GM18517 (cell line): ENCODE data around the gene ABHD8.

Experiments used
- ATAC-seq: cut with Tn5 transposase; IDR thresholded peaks from one replicate; pipeline ENCODE4 v1.9.1; 2021; ENCODE audit warnings: mild to moderate bottlenecking, moderate library complexity; ENCODE audit not compliant: unreplicated experiment

Gene ABHD8

DNA sequence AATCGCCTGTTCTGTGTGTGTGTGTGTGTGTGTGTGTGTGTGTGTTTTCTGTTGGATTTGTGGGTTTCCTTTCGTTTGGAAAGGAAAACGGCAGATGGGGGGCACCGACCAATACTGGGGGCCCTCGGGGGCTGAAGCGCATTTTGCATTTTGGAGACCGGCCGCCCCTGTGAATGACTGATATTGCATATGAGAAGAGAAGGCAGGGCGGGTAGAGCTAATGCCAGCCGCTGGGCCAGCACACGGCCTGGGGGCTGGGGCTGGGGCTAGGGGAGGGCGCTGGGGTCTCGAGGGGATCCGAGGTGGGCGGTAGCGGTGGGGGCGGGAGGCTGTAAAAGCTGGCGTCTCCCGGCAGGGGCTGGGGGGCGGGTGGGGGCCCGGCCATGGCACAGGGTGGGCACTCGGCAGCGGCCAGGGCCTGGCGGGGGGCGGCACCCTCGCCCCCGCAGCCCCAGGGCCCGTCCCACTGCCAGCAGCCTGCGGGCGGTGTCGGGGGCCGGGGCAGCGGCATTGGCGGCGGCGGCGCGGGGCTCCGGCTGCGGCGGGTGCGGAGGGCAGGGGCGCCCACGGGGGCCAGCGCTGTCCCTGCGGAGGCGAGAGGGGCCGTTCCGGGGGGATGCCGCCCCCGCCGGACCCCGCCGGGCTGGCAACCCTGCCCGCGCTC lies 20.2 kb upstream of the ABHD8 start:
- ATAC-seq: no peak

DNA sequence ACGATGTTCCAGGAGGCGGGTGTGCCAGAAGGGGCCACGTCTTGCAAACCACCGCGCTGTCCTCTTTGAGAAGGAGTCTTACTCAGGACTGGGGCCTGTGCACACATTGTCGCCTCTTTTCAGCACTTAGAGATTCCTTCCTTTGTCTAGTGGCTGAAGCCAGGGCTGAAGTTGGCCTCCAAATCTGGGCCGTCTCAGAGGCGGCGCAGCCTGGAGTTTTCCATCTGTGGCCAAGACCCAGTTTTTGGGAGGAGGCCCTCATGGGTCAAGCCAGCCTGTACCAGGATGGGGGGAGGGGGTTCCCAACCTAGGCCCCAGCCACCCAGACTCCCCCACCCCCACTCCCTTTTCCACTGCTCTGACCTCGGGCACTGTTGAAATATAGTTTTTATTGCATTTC lies 19.6 kb upstream of the ABHD8 start:
- ATAC-seq: no peak

DNA sequence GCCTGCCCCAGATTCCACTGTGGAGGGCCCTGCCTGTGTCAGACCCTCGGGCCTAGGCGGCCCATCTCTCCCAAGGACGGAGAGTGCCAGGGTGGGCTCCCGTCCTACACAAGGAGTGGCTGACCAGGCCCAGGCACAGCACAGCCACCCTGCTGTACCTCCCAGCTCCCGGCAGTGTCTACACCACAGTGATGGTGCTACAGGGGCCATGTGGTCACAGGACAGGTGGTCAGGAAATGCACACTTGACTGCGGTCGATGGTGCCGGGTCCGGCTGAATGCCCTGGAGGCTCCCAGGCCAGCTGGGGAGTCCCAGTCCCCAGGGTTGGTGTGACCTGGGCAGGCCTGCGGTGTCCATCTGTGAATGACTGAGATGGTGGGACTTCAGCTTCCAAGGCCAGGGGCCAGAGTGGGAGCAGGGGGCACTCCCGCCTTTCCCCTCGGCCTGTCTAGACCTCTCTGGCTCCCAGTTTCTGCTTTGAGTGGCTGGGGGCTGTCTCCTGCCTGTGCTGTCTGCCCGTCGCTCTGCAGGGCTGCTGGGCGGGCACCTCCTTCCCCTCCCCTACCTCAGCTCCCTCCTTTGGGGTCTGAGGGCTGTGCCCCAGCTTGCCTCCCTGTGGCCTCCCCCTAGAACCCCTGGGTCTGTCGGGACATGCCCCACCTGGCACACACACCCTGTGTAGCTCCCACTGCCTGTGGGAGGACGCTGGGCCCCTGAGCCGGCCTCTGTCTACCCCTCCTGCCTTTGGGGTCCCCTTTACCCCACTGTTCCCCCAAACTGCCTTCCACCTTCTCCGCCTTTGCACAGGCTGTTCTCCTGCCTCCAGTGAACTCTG lies 18.6 kb upstream of the ABHD8 start:
- ATAC-seq: no peak

GRCh38 chr19:17320435-17320834 lies 17.2 kb upstream of the ABHD8 start:
- ATAC-seq: no peak

DNA sequence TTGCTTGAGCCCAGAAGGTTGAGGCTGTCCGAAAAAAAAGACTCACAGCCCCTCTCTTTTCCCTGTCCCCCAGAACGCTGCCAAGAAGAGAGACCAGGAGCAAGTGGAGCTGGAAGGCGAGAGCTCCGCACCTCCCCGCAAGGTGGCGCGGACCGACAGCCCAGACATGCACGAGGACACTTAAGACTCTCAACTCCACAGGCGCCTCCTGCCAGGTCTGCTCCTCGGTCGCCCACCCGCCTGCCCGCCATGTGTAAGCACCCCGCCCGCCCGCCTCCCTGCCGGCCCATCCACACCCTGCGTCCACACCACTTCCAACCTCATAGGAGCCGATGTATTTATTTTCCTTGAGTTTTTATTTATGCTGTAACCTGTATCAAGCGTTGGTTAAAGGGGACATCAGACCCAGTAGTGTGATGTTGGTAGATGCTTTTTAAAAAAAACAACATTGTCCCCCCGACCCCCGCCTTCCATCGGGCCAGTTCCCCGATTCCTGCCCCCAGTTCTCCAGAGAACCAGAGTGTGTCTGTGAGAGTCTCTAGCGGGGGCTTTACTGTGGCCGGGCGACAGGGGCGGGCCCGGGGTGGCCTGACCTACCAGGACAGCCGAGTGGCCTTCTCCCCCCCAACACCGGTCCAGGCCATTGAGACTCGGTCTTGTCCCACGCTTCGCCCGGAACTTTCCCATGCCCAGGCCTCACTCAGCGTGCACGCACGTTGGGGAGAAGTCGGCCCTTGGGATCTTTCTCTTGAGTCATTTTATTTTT lies 16.4 kb upstream of the ABHD8 start:
- no peak for ATAC-seq

GRCh38 chr19:17318966-17319365 lies 15.7 kb upstream of the ABHD8 start:
- no peak for ATAC-seq

DNA sequence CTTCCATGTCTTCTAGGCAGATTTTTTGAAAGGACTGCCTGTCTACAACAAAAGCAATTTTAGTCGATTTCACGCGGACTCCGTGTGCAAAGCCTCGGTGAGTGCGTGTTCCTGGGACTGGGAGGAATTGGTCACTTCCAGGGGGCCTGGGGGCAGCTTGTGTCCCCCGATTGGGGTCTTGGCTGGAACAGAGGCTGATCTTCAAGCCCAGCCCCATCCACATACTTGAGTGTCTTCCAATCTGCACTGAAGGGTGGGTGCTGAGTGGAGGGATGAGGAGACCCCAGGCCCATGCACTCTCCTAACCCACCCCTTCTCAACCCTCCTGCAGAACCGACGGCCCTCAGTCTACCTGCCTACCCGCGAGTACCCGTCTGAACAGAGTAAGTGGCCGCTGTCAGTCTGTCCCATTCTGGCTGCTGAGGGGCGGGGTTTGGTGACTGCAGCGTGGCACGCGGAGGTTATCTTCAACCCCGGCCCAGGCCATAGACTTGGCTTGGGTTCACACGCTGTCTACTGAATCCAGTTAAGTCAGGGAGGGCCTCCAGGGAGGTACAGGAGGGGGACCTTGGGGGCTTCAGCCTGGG lies 10.9 kb upstream of the ABHD8 start:
- ATAC-seq: no peak

DNA sequence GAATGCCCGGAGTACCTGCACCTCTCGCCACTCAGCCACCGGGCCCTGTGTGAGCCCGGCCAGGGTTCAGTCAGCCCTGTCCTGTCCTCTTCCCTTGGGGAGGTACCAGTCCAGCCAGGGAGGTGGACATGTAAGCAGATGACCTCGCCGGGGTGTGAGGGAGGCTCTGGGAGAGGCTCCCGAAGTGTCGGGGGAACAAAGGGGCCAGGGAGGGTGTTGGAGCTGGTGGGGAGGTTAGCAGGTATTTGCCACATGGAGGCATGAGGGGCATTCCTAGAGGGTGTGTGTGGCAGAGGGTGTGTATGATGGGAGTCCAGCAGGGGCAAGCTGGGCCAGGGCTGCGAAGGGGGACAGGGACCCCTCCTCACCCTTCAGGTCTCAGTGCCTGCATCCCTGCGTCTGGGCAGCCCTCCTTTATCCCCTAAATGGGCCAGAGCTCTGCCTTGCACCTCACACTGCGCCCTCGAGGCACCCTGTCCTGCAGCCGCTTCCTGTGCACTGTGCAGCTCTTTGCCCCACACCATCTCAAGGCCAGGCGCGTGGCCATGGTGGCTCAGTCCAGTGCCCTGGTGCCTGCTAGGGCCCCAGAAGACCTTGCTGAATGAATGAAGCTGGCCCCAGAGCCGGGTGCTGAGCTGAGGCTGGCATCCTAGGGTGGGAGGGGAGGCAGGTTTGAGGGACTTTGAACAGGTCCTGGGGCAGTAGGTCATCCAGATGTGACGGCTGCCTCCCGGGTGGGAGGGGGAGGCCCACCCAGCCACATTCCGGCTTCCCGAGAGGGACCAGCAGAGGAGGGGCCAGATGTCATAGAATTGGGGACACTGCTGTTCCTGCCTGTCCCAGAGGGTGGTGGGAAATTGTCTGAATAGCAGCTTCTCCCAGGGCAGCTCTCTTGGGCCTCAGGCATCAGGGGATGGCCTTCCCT lies 9.2 kb upstream of the ABHD8 start:
- no peak for ATAC-seq

DNA sequence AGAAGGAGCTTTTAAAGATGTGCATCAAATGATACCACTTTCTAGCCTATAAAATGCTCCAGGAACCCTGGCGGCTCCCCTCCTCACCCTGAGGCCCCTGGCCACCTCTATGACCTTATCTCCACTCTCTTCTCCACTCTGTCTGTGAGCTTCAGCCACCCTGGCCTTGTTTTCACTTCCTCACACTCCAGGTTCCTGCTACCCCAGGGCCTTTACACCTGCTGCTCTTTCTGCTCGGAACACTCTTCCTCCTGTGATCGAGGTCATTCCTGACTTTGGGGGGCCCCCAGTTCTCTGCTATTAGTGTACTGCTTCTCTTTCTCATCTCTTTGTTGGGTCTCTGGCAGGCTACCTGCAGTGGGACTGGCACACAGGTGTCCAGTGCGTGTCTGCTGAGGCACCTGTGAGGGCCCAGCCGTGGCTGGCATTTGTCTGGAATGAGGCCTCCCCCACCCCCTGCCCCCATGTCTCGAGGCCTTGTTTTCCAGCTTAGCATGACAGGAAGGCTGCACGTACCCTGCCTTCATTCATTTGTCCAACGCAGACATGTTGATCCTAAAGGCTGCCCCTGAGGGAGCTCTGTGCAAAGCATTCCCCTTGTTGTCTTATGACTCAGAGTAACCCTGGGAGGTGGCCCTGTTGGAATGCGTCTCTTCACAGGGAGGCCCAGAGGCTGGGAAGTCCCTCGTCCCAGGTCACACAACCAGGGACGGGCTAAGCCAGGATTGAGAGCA lies 8.4 kb upstream of the ABHD8 start:
- ATAC-seq: no peak

GRCh38 chr19:17309965-17310461 lies 6.8 kb upstream of the ABHD8 start:
- ATAC-seq: no peak

GRCh38 chr19:17309198-17309964 lies 6.2 kb upstream of the ABHD8 start, which contains the start of gene DDA1:
DDA1 (plus strand) TSS chr19:17309563; CDS start chr19:17309655, 92 bp downstream.
- peak; percentile 47 for ATAC-seq

DNA sequence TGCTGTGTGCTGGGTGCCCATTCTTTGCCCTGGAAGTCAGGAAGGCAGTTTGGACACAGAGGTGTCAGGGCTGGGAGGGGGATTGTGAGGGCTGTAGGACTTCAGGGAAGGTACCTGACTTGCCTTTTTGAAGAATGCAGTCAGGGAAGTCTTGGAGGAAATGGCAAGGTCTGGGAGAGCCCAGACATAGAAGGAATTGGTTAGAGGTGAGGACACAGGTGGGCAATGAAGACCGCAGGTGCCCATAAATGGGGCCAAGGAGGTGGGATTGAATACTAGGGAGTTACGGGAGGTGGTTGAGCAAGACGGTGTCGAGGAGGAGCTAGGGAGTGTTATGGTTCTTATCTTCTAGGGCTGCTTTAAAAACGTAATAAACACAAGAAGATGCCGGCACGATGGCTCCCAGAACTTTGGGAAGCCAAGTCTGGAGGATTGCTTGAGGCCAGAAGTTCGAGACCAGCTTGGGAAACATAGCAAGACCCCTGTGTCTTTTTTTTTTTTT lies 4.7 kb upstream of the ABHD8 start:
- no peak for ATAC-seq

- no peak for ATAC-seq
These were observed 3.1 kb upstream of the ABHD8 start for GRCh38 chr19:17306285-17306714.

GRCh38 chr19:17305517-17306284 lies 2.5 kb upstream of the ABHD8 start, which contains the start of gene MRPL34:
MRPL34 (plus strand) TSS chr19:17305872; CDS start chr19:17305893, 21 bp downstream.
- peak; percentile 72 for ATAC-seq

DNA sequence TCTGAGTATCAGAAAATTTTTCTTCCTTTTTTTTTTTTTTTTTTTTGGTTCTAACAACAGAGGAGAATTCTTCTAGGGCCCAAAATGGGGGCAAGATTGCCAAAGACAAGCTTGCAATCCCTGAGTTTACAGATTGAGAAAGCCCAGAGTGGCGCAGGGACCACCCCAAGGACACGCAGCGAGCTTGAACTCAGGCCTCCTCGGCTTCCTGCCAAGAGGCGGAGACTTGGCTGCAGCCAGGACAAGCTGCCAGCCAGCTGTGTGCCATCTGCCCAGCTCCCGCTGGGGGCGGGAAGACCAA lies 1.9 kb upstream of the ABHD8 start:
- ATAC-seq: no peak

DNA sequence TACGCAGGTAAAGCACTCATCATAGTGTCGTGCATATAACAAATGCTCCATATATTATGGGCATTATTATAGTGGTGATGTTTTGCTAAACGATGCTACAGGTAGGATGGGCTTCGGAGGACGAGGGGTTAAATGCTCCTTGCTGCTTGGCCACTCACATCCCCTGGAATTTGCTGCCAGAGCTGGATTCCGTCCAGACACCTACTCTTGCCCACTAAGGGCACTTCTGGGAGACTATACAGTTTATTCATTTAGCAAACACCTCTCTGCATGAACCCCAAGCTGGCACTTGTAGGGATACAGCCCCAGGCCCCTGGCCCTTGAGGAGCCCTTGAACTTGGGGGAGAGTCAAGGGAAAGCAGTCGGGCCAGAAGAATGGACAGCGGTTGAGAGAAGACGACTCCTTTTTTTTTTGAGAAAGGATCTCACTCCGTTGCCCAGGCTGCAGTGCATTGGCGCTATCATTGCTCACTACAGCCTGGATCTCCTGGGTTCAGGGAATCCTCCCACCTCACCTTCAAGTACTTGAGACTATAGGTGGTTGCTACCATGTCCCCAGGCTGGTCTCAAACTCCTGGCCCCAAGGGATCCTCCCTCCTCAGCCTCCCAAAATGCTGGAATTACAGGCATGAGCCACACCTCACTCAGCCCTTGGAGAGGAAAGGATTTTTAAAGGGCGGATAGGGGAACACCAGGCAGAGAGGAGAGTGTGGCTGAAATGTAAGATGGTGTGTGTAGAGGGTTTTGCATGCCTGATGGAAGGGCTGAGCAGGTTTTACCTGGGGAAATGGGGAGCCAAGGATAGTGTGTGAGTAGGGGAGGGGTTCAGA lies 1.4 kb upstream of the ABHD8 start:
- no peak for ATAC-seq

DNA sequence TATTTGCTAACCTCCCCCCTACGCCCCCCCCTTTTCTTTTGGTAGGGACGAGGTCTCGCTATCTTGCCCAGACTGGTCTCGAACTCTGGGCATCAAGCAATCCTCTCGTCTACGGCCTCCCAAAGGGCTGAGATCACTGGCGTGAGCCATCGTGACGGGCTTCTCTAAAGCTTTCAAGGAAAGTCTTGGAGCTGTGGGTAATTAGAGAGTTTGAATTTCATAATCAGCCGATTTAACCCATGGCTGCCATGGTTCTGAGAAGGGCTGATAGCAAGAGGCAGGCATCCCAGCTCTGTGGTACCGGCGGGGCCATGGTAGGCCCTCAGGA lies 679 bp upstream of the ABHD8 start:
- ATAC-seq: no peak
